Measurements from ENCODE around the gene DAB2IP.

DAB2IP gene

GRCh38 chr9:121636978-121637712 lies 14.3 kb upstream of the DAB2IP start:
- no peak overlapping the region for H2AFZ ChIP-seq (ENCODE audit: low read depth, low read length)
- H3K36me3 ChIP-seq (replicated peaks; ENCODE audit: low read depth, low read length): no peaks in the 10 kb centered on the region
- peaks cover 6% of the 10 kb centered on the region; the same call in 1 of the 2 replicates for H3K4me1 ChIP-seq (ENCODE audit: low read length)
- peaks cover 4% of the 10 kb centered on the region for H3K27me3 ChIP-seq (ENCODE audit: low read depth, low read length)
- no peaks in the 10 kb centered on the region; the same call in 1 of the 2 replicates for H4K20me1 ChIP-seq (ENCODE audit: insufficient read depth, low read length)
- no peak overlapping the region for H3K9ac ChIP-seq (ENCODE audit: low read length)
- H3K4me2 ChIP-seq (ENCODE audit: low read length): no peak overlapping the region
- no peaks in the 10 kb centered on the region for H3K9me3 ChIP-seq (ENCODE audit: insufficient read depth, low read length)
- H3K27ac ChIP-seq (ENCODE audit: low read length): no peak overlapping the region
- no peaks in the 10 kb centered on the region for H3K79me2 ChIP-seq (ENCODE audit: low read length)
- TF ChIP-seq CTCF (IDR thresholded peaks at IDR 0.05; ENCODE audit: low read depth, low read length) (no peak), EZH2phosphoT487 (IDR thresholded peaks at IDR 0.05; ENCODE audit: low read depth) (no peak)
- H3K4me3 ChIP-seq (ENCODE audit: low read length): no peak overlapping the region

- Histone ChIP-seq H3K27me3 (ENCODE audit: low read depth, low read length) (peaks cover 4% of the 10 kb centered on the region), H3K4me1 (ENCODE audit: low read length) (peaks cover 6% of the 10 kb centered on the region; the same call in 1 of the 2 replicates), H3K9me3 (ENCODE audit: insufficient read depth, low read length) (no peaks in the 10 kb centered on the region), H3K4me2 (ENCODE audit: low read length) (no peak overlapping the region), H3K79me2 (ENCODE audit: low read length) (no peaks in the 10 kb centered on the region), H3K36me3 (replicated peaks; ENCODE audit: low read depth, low read length) (no peaks in the 10 kb centered on the region), H2AFZ (ENCODE audit: low read depth, low read length) (no peak overlapping the region), H3K9ac (ENCODE audit: low read length) (no peak overlapping the region), H3K4me3 (ENCODE audit: low read length) (no peak overlapping the region), H3K27ac (ENCODE audit: low read length) (no peak overlapping the region), H4K20me1 (ENCODE audit: insufficient read depth, low read length) (no peaks in the 10 kb centered on the region; the same call in 1 of the 2 replicates)
- TF ChIP-seq EZH2phosphoT487 (IDR thresholded peaks at IDR 0.05; ENCODE audit: low read depth) (no peak), CTCF (IDR thresholded peaks at IDR 0.05; ENCODE audit: low read depth, low read length) (no peak)
Measured at GRCh38 chr9:121637713-121638220, 13.7 kb upstream of the DAB2IP start.

DNA sequence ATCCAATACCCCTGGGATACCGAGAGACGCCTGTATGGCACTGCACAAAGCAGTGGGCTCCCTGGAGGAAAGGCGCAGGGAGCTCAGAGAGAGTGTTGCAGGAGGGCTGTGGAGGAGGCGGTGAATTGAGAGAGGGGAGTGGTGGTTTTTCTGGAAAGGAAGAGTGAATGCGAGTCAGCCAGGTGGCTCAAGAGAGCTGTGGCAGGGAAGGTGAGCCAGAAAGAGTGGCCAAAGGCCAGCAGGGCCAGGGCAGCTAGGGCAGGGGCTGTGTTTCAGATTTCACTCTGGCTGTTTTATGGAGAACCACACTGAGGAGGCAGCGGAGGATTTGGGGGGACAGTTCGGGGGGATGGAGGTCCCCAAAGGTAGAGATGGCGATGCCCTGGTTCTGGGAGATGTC lies 13.0 kb upstream of the DAB2IP start:
- Histone ChIP-seq H2AFZ (ENCODE audit: low read depth, low read length) (no peak overlapping the region), H3K4me1 (ENCODE audit: low read length) (peaks cover 6% of the 10 kb centered on the region; the same call in 1 of the 2 replicates), H3K36me3 (replicated peaks; ENCODE audit: low read depth, low read length) (no peaks in the 10 kb centered on the region), H3K4me3 (ENCODE audit: low read length) (no peak overlapping the region), H3K9ac (ENCODE audit: low read length) (no peak overlapping the region), H3K9me3 (ENCODE audit: insufficient read depth, low read length) (no peaks in the 10 kb centered on the region), H3K4me2 (ENCODE audit: low read length) (no peak overlapping the region), H3K27me3 (ENCODE audit: low read depth, low read length) (peaks cover 6% of the 10 kb centered on the region), H3K27ac (ENCODE audit: low read length) (no peak overlapping the region), H3K79me2 (ENCODE audit: low read length) (no peaks in the 10 kb centered on the region), H4K20me1 (ENCODE audit: insufficient read depth, low read length) (no peaks in the 10 kb centered on the region; the same call in 1 of the 2 replicates)
- no peak for TF ChIP-seq EZH2phosphoT487 (IDR thresholded peaks at IDR 0.05; ENCODE audit: low read depth)
- TF ChIP-seq CTCF (IDR thresholded peaks at IDR 0.05; ENCODE audit: low read depth, low read length): no peak

DNA sequence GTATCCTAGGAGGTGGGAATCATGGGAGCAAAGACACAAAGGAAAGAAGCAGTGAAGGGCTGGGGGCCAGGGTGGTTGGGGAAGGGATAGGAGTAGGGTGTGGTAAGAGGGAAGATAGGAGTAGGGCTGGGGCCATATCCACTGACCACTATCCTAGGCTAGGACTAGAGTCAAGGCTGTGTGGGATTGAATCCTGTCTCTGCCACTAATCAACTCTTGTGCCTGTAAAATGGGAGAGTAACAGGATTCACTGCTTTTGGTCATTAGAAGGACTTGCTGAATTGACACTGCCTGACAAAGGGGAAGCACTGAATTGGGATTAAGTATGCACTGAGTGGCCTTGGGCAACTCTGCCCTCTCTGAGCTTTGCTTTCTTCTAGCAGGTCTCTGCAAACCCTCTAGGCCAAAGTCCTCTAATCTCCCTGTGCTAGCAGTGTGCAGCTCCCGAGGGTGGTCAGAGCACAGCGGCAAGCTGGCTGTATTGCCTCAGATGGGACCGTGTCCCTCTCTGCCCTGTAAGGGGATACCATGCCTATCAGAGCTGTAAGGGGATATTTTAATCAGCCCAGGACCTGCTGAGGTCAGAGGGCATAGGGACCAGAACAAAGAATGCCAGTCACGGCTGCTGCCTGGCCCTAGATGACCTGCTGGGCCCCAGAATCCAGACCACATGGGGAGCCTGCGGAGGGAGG lies 12.4 kb upstream of the DAB2IP start:
- no peaks in the 10 kb centered on the region; the same call in 1 of the 2 replicates for H4K20me1 ChIP-seq (ENCODE audit: insufficient read depth, low read length)
- no peaks in the 10 kb centered on the region for H3K9me3 ChIP-seq (ENCODE audit: insufficient read depth, low read length)
- H3K9ac ChIP-seq (ENCODE audit: low read length): no peak overlapping the region
- no peak overlapping the region for H3K4me3 ChIP-seq (ENCODE audit: low read length)
- TF ChIP-seq CTCF (IDR thresholded peaks at IDR 0.05; ENCODE audit: low read depth, low read length) (no peak), EZH2phosphoT487 (IDR thresholded peaks at IDR 0.05; ENCODE audit: low read depth) (no peak)
- H3K4me1 ChIP-seq (ENCODE audit: low read length): peaks cover 6% of the 10 kb centered on the region; the same call in 1 of the 2 replicates
- peaks cover 8% of the 10 kb centered on the region for H3K27me3 ChIP-seq (ENCODE audit: low read depth, low read length)
- H2AFZ ChIP-seq (ENCODE audit: low read depth, low read length): no peak overlapping the region
- no peaks in the 10 kb centered on the region for H3K36me3 ChIP-seq (replicated peaks; ENCODE audit: low read depth, low read length)
- no peaks in the 10 kb centered on the region for H3K79me2 ChIP-seq (ENCODE audit: low read length)
- no peak overlapping the region for H3K4me2 ChIP-seq (ENCODE audit: low read length)
- no peak overlapping the region for H3K27ac ChIP-seq (ENCODE audit: low read length)

All from OCI-LY3 (cell line).